Urinary bladder (tissue), 4 donors: Measurements from ENCODE around the gene LRPPRC. TPM values are rescaled to one million over a fixed set of nuclear protein-coding genes. Genes with fewer than 3 reads are reported as not detected.

Source experiments
- DNase-seq: peaks from one replicate; pipeline ENCODE4 v3.0.0-alpha.2; 2015; ENCODE audit errors: extremely low spot score
- H3K27ac ChIP-seq: one replicate; pipeline ENCODE4 v1.5.1; 2013; ENCODE audit warnings: low read depth, mild to moderate bottlenecking, moderate library complexity
- H3K36me3 ChIP-seq: one replicate; pipeline ENCODE4 v1.6.1; 2013; ENCODE audit warnings: mild to moderate bottlenecking, moderate library complexity; ENCODE audit not compliant: insufficient read depth
- H3K4me1 ChIP-seq: one replicate; pipeline ENCODE4 v1.6.1; 2013; ENCODE audit warnings: mild to moderate bottlenecking, moderate library complexity; ENCODE audit not compliant: insufficient read depth
- H3K4me3 ChIP-seq: one replicate; pipeline ENCODE4 v1.5.1; 2013; ENCODE audit warnings: low read depth, low read length
- WGBS: extraction: QIAGEN DNeasy Blood & Tissue Kit; methylation state at CpG from one replicate; pipeline ENCODE4 v1.1.7; 2013; 5-methylcytosine and 5-hydroxymethylcytosine counted together
- polyA plus RNA-seq: library from polyadenylated mRNA; stranded (reverse); fragments of 200-250 nt; gene quantifications from one replicate; pipeline ENCODE4 v1.2.3, GENCODE V29; 2013
- small RNA-seq: library from RNA; depleted of rRNA; stranded (forward); fragments of <200 nt; gene quantifications from one replicate; pipeline ENCODE3, GENCODE V24; 2014
- total RNA-seq: library from RNA; depleted of rRNA; stranded (reverse); fragments of >200 nt; gene quantifications from one replicate; pipeline ENCODE4 v1.2.3, GENCODE V29; 2014
- donor health status: healthy with polysubstance abuse.
- donor health status: healthy.

The LRPPRC gene
- total and polyA plus RNA-seq, 2 donors = 41.5 to 87.6 TPM

DNA sequence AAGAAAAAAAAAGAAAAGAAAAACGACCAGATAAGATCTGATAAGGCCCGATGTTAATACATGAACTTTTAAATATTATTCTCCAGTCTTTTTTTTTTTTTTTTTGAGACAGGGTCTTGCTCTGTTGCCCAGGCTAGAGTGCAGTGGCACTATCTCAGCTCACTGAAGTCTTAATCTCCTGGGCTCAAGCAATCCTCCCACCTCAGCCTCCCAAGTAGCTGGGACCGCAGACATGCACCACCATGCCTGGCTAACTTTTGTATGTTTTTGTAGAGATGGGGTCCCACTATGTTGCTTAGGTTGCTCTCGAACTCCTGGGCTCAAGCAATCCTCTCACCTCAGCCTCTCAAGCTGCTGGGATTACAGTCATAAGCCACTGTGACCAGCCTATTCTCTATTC lies 158.8 kb downstream of the LRPPRC start:
- 67% methylated on average over 4 of the region's 4 CpGs for WGBS
- DNase-seq = no peak

More for the DNA sequence above, 158.8 kb downstream of the LRPPRC start:
- Histone ChIP-seq H3K27ac (no peak overlapping the region), H3K4me1 (no peaks in the 10 kb centered on the region), H3K4me3 (no peak overlapping the region), H3K36me3 (no peaks in the 10 kb centered on the region)

Small RNAs within 50 kb of the gene (small RNA-seq; reads per million reads assigned to genes)
- gene RN7SL455P (not detected), gene RNU6-1048P (not detected)

Other genes starting within 250 kb of the LRPPRC start
- 70.8 TPM for gene DYNC2LI1, start 221.9 kb downstream of the LRPPRC start, total RNA-seq
- gene DYNC2LI1, start 221.9 kb downstream of the LRPPRC start, polyA plus RNA-seq = 11.8 TPM
- gene ABCG5, start 157.2 kb downstream of the LRPPRC start, total RNA-seq = not detected
- not detected for gene ABCG5, start 157.2 kb downstream of the LRPPRC start, polyA plus RNA-seq
- gene ABCG8, start 157.0 kb downstream of the LRPPRC start, total RNA-seq = not detected
- gene ABCG8, start 157.0 kb downstream of the LRPPRC start, polyA plus RNA-seq = 0.01 TPM
- 67.3 TPM for gene PPM1B, start 172.9 kb upstream of the LRPPRC start, total RNA-seq
- gene PPM1B, start 172.9 kb upstream of the LRPPRC start, polyA plus RNA-seq = 35.9 TPM